CD4-positive, alpha-beta T cell treated with Interferon alpha-2 for 1 hour (primary cell): ENCODE results near the gene IL1RAPL1.

Source experiments
- DNase-seq, 2 donors: peaks; one replicate each; pipeline ENCODE4 v3.0.0-alpha.2; 2020 to 2022

Gene IL1RAPL1

DNA sequence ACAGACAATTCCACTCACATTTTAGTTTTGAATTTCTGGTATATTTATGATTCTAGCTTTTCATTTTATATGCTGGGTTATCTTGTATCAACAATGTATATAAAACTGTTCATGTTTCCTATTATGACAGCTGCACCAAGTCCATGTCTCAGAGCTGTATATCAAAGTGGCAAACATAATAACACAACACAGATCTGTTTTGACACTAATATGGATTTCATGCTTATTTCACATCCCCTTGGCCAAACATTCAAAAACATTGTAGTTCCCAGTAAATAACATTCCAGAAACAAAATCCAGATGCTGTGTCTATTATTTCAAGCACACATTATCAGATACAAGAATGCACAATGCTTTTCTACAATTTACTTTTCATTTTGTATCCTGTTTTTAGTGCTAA, 1247.5 kb downstream of the IL1RAPL1 start:
- DNase-seq, result no peak

DNA sequence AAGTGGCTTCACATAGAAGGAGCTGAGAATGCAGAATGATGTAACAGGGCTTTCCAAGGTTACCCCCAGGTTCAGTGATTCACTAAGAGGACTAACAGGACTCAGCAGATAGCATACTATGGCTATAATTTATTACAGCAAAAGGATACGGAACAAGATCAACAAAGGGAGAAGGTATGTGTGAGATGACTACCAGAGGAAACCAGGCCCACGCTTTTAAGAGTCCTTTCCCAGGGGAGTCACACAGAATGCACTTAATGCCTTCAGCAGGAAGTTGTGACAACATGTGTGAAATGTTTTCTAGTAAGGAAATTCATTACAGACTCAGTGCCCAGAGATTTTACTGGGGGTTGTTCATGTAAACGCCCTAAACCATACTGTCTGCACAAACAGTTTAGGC, 1254.5 kb downstream of the IL1RAPL1 start:
- DNase-seq, result no peak

DNA sequence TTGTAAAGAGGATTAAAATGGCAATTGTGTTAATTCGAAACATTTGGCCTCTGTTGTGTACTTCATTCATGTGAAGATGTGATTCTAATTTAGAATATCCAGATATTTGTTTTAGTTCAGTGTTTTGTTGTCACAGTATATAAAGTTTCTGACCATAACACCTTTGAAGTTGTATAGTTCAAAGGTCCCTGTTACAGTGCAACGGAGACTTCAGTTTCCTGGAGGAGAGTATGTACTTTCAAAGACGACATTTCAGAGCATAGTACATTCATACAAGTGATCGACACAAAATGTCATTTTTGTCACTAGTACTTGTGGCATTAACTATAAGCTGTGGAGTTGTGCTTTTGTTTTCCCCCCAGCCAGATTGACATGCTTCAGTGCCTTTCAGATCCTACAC, 1255.3 kb downstream of the IL1RAPL1 start:
- DNase-seq, result no peak

DNA sequence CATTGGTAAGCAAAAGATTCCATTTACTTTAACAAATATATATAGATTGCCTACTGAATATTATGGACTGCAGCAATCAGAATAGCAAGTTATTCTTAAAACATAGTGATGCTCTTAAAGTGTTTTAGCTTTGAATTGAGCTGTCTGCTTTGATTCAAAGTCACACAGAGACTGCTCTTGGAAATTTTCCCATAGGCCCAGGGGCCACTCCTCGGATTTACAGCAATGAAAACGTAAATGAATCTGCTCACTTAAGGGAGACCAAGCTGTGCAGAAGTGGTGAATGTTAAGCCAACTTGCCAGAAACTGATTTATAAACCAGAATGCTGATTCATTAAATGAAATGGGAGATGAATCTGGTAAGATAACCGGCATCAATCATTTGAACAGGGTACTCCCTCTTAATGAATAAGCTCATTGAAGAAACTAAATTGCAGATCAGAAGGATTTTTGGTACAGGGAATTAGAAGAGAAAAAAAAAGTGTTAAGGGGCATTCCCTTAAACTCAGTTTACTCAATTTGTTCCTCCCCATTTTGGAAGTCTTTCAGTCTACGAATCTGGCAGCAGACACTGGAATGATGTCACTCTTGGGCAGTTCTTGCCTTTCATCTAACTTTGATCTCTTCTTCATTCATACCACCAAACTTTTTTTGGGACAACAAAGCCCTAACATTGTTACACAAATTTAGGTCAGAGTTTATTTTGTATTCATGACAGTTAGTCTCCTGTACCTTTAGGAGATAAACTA, 1264.8 kb downstream of the IL1RAPL1 start:
- DNase-seq, result no peak

DNA sequence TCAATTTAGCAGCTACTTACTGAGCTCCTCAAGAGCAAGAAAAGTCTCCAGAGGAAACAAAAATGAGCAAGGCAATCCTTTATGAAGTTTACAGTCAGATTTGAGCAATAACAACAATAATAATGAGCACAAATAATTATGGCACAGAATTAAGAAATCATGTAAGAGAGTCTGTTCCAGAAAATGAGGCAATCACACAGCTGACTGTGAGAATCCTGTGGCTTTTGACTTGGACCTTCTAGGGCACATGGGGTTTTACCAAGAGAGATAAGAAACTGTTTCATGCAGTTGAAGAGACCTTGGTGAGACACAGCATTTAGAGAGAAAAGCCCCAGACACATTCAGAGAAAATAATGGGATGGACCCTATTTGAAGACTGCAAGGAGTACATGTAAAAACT, 1265.5 kb downstream of the IL1RAPL1 start:
- no peak for DNase-seq

DNA sequence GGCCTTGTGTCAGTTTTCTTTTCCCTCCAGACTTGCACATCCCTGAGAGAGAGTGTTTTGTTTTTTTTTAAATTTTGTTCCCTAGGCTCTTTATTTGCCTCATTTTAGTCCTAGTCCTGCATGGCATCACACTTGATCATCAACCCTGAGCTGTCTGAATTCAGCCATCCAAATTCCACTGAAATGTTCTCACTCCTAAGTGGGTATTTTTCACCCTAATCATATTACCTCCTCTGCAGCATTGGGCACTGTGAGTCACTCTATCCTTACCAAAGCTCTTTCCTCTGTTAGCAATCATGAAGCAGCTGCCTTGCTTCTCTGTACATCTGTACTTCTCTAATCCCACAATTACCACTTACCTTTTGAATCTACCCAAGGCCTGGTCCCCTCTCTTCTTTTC, 1271.5 kb downstream of the IL1RAPL1 start:
- no peak for DNase-seq

DNA sequence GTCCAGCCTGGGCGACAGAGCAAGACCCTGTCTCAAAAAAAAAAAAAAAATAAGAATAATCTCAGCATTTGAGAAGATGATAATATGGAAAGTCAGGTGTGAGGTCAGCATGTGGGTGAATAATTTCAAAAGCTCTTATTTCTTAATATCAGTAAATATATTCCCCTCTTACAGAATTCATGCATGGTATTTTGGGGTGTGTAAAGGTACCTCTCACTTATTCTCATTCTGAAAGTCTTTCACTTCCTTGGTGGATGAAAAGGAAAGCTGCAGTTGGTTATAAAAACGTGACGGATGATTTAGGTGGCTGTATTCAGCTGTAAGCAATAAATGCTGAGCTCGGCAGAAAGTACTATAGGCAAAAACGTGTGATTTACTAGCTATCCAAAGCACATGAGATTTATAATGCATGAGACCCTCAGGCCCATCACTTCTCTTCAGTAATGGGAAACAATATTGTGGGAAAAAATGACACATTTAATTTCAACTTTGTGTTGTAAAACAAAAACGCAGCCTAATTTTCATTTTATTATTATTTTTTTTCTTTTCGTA, 1275.0 kb downstream of the IL1RAPL1 start:
- no peak for DNase-seq

DNA sequence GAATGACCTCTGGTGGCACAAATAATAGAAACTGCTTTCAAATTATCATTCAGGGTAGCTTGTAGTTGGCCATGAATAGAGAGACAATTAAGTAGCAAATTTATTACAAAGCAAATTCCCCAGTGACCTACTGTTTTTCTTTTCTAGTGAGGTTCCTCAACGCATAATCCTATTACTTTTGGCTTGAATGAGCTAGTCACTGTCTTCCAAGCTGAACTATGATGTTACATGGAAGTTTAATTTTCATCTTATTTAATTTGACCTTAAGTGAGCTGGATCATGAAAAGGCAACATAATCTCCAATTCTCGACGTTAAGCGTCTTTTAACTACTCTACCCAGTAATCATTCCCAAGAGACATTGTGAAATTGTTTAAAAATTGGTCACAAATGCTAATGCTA, 1280.7 kb downstream of the IL1RAPL1 start:
- no peak for DNase-seq

DNA sequence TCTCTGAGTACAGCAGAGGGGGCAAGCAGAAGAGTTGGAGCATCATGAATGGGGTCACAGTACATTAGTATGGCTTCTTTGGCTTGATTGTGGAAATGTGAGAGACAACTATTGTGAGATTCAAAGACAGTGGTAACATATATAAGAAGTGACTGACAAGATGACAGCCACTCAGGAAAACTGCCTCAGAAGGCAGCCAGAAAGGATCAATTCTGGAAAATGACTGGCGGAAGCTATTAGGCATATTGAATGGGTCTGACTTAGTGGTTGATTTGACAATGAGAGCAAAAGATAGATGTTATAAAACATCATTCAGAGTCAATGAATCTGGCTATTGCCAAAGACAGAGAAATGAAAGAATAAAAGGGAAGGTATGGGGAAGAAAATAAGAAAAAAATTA, 1282.6 kb downstream of the IL1RAPL1 start:
- no peak for DNase-seq

DNA sequence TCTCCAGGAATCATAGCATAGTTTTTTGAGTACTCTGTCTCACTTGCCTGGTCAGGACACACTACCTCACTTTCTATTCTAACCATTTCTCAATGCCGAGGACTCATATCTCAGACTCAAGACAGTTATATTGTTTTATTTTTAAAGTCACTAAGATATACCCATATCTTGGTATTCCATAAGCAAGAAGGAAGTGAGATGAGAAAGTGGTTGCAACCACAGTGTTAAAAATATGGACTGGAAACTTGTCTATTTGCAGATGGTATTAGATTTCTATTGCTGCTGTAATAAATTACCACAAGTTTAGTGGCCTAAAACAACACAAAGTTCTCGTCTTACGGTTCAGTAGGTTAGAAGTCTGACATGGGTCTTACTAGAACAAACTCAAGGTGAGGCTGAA, 1283.4 kb downstream of the IL1RAPL1 start:
- no peak for DNase-seq

DNA sequence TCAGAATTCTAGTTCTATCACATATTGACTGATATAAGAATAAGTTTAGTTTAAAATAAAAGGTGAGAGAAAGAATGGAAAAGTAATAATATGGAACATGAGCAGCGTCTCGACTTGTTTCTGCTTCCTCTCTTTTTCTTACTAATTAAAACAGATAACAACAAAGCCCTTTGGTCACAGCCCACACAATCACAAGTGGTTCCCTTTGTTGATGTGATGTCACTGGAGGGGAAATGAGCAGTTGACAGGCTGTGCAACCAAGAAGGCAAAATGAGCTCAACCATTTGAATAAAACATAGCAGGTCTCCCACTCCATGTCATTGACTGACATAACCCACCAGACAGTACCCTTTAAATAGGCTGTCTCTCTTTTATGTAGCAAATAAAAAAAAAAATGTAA, 1285.6 kb downstream of the IL1RAPL1 start:
- no peak for DNase-seq

DNA sequence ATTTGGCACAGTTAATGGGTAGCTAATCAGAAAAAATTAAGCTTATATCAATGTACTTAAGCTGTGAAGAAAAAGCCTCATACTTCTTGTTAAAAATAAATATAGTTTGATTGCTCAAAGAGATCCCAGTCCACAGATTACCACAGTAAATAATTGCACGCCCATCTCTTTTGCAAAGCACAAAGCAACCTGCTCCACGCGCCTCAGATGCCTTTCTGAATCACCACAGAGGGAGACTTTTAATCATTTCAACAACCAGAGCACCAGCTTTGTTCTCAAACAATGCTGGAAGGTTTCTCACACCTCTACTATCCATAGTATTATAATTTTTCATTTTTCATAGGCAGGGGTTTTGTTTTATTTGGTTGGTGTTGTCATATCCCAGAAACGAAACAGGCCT, 1289.5 kb downstream of the IL1RAPL1 start:
- DNase-seq, result no peak

DNA sequence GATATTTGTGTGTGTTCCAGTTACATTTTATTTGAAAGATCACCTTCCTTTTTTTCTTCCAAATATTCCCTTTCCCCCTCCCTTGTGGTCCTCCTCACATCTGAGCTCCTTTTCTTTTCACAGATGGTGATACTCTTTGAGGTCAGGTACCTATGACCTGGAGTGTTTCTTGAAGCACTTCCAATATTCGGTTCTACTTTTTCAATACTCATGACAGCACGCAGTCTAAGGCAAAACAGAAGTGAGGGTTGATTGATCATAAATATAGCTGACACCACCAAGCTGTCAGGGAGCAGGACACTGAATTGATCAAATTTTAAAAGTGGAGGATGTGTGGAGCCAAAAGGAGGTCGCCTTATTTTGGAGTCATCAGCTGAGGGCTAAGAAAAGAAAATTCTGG, 1293.7 kb downstream of the IL1RAPL1 start:
- no peak for DNase-seq

DNA sequence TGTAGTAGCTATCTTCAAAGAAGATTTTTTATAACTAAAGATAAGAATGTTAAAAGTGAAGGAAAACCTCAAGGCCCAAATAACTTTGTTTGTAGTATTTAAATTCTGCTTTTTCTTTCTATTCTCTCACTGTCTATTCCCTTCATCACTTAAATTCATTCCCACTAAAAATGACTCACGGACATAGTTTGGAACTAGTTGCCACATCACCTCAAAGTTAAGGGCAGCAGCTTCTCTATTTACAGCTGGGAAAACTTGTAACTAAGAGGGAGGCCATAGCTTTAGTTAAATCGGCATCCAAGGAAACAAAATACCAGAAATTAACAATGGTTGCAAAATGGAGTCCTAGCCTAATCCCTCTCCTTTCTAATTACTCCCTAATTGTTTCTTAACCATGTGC, 1302.8 kb downstream of the IL1RAPL1 start:
- no peak for DNase-seq

DNA sequence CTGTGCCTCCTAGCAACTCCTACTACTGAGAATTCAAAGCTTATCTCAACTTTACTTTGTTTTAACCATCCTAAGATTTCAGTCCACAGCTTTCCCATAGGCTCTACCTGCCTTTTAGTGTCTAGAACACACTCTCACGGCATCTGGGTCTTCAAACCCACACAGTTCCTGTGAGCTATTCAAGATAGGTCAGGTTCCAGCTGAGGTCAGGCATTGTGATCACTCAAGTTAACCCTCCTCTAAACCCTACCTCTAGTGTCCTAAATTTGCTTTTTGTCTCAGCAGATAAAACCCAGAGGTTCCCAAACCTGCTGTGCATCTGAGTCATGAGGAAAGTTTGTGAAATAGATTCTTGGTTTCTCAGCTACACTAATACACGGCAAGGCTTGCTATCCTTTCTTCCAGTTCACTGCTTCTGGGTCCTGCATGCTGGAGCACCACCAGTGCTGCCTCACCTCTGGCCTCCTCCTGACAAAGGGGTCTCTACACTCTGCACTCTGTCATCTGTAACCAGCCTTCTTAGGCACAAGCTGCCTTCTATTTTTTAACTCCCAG, 1303.5 kb downstream of the IL1RAPL1 start:
- no peak for DNase-seq

DNA sequence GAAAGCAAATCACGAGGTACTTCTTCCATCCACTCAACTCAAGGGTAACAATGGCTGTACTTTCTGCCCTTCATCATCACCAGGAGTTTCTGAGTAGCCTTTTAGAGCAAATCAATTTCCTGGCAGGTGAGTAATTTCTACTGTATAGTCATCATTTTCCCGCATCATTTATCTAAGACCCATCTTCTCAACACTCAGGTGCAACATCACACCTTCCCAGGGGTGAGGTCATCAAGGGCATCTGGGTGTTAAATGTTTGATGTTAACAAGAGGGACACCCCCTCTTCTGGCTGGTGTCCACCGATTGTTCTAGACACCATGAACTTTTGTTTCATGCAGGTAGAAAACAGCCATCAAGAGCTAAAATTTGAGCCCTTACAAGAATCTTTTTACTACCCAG, 1314.8 kb downstream of the IL1RAPL1 start:
- no peak for DNase-seq

DNA sequence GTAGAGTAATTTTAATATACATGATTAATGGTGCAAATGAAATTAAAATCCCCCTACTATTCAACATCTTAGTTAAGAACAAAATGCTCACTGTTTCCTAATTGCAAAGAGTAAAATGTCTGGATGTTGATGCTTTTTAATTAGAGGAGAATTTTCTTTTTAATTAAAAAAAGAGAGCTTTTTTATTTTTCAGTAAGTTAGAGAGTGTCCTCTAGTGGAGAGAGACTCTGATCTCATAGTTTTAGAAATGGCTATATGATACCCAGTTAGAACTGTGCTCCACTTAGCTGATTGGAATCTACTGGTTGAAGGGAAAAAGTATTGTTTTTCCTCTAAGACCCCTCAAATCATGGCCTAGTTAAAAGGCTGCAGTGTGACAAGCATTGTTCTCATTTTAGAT, 1316.1 kb downstream of the IL1RAPL1 start:
- no peak for DNase-seq

DNA sequence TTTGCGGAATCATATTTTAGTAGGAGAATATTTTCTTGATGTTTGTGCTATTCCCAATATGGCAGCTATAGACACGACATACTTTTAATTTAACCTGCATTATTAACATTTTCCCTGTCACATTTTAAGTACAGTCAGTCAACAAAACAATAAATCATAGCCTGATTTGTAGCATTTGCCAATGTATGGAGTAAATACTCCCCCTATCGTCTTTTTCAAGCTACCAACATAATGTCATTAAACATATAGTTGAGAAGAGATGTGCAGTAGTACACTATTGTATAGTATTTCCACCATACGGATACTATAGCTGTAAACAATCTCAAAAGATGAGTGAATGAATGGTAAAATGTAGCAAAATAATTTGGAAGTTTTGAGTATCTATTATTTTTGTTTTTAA, 1324.4 kb downstream of the IL1RAPL1 start:
- no peak for DNase-seq

DNA sequence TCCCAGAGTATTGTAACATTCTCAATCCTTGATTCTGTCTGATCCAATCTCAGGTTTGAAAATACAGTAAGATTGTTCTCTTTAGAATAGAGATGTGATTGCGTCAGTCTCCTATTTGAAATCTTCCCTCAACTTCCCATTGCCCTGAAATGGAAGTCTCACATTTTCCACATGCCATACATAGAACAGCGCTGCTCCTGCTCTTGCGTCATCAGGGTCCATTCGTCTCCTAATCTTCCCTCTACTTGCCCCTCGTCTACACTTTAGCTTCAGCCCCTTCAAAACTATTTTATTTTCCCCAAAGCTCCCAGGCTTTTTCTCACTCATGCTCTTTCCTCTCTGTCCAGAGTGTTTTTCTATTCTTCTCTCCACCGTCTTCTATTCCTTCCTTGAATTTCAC, 1326.4 kb downstream of the IL1RAPL1 start:
- no peak for DNase-seq

DNA sequence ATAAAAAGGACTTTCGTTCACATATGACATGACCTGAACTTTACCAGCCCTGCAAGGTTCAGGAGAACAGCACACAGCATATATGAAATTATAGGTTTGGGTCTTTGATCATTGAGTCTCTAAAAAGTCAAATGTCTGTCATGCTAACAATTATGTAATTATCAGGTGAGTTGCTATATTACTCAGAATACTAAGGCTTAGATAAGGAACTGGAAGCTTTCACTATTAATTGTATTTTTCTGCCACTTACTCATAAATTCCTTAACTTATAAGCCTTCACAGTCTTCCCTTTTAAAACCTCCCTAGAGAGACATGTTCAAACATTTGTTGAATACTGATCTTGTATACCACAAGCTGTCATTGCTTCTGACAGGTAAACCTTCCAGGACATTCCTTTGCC, 1335.4 kb downstream of the IL1RAPL1 start:
- DNase-seq, result no peak

DNA sequence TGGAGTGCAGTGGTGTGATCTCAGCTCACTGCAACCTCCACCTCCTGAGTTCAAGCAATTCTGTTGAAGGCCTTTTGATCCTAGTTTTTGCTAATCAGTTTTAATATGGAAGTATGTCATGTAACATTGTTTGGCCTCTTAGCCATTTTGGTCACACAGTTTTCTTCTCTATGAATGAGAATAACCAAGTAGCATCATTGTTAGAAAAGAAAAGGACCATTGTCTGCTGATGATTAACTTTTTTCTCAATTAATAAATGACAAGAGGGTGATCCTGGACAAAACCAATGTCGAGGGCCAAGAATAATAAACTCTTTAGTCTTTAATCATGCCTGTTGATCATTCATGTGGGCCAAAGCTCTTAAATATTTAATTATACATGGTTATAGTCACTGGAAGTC, 1338.8 kb downstream of the IL1RAPL1 start:
- no peak for DNase-seq

DNA sequence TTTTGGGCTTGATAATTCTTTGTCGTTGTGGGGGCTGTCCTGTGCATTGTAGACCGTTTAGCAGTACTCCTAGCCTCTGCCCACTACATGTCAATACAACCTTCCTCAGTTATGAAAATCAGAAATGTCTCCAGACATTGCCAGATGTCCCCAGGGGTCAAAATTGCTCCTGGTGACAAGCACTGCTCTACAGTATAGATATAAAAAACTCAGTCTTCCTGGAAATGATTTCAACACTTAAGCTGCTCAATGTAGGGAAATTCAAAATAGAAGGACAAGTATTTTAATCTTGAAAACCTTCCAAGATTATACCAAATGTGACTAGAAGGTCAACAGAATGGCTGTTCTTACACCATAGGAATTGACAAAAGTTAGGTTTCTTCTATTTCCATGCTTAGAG, 1339.4 kb downstream of the IL1RAPL1 start:
- DNase-seq, result no peak

DNA sequence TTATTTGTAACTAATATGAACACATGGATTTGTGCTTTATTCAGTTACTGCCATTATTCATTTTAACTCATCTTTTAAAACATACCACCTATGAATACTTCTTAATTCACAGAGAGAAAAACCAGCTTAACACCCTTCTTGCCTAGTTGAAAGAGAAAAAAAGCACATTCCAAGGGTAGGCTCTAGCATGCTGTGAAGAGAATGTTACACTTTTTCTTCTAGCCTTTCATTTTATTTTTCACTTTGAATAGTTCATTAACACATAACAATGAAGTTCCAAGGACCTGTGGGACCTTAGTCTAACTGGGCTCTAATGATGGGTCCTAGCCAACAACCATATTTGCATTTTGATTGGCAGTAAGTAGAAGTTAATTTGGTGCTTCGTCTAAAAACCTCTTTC, 1348.2 kb downstream of the IL1RAPL1 start:
- no peak for DNase-seq

DNA sequence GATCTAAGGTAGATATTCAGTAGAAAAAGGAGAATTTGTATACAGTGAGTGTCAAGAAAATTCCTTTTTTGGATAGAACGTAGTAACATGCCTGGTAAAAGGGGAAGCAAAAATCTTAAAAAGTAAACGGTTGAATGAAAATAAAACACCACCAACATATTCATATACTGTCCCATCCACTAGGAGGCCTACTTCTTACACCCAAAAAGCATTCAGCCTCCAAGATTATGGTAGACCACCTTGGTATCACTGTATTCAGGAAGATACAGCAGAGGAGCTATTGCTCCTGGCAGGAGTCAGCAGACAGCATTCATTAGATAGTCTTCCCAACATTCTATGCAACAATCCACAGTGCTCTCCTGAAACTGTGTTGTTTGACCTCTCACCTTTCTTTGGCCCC, 1353.5 kb downstream of the IL1RAPL1 start:
- DNase-seq, result no peak

DNA sequence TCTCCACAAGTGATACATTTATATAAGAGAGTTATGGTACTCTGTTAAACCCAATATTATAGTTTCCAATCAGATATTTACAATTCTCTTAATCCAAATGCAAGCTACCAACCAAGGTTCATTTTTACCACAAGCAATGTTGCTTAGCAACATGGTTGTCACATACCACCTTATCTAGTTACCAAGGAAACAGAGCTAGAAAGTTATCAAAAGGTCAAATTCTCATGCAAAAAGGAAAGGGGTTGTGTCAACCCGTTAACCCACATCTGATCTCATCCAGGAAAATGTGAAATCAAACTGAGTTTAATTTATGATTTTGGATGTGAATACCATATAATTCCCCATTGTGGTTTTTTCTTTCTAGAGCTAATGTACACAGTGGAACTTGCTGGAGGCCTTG, 1354.0 kb downstream of the IL1RAPL1 start:
- DNase-seq, result no peak
